Activated CD8-positive, alpha-beta memory T cell treated with anti-CD3 and anti-CD28 coated beads for 36 hours (primary cell): ENCODE data around the gene CLIC3. TPM values are rescaled to one million over a fixed set of nuclear protein-coding genes. Genes with fewer than 3 reads are reported as not detected.

ENCODE experiments used
- CTCF ChIA-PET: fragments of 350-600 bp; sonication (Branson Sonifier 250); formaldehyde crosslinking; loops from one replicate; lab custom pipeline; 2021; ENCODE audit warnings: antibody characterized with exemption; lab: Charles Lee
- POLR2A ChIA-PET: fragments of 350-600 bp; sonication (Branson Sonifier 250); formaldehyde crosslinking; loops from one replicate; lab custom pipeline; 2021; ENCODE audit warnings: antibody characterized with exemption; lab: Charles Lee
- total RNA-seq, 2 experiments: library from RNA; stranded (reverse); gene quantifications; one replicate each; pipeline ENCODE4 v1.2.3, GENCODE V29; 2021

Gene CLIC3
- total RNA-seq, 2 experiments from 2014 or later = not detected

DNA sequence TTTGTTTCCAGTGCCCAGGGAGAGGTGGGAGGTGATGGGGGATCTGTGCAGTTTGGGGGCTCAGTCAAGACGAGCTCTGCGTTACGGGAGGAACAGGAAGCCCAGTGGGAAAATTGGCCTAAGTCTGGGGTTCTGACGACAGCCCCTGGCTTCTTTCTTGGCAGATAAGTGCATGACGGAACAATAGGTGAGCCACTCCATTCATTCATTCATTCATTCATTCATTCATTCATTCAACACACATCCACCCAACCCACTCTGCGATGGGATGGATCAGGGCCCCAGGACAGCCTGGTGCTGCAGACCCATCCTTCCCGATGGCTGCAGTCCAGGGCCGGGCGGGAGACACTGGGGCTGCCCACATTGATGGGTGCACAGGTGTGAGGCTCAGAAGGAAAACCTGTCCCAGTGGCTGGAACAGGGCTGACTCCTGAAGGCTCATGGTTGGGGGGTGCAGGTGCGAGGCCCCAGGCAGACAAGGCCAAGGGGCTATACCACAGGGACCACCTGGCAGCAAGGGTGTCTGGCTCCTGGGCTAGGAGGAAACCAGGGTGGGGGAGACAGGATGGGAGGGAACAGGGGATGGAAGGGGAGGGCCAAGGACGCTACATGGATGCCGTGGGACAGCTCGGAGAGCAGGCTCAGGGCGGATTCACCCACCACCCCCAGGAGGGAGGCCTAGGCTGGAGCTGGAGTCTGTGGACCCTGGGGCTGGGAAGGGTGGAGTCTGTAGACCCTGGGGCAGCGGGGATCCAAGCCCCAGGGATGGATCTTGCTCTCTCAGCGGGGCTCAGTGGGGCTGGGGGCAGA is 15.5 kb downstream of the CLIC3 start:
- CTCF ChIA-PET = interaction anchor here (1.0 kb wide), 1 partner anchor 55 kb away, joined by 3 read pairs; no protein-coding TSS in a partner anchor
- POLR2A ChIA-PET = no interaction called here

DNA sequence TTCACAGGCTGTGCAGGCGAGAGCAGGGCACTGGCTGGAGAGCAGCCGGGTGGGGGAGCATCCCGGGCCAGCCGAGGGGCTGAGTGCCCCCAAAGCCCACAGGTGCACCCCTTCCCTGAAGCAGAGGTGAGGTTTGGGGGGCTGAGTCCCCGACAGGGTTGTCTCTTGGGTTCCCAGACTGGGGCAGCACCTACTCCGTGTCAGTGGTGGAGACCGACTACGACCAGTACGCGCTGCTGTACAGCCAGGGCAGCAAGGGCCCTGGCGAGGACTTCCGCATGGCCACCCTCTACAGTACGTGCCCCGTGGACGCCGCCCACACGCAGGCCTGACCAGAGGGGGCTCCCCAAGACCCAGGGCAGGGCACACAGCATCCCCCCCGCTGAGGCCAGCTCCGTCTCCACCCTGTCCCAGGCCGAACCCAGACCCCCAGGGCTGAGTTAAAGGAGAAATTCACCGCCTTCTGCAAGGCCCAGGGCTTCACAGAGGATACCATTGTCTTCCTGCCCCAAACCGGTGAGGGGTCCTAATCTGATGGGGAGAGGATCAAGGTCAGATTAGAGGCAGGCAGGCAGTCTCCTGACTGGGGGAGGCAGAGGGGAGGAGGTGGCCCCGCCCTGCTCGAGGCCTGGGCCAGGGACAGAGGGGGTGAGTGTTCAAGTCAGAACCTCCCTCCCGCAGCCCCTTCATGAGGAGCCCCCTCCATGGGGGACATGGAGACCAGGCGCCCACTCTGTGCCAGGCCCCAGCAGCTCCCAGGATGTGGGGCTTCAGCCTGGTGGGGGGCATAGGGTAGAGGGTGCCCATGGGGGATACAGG is 16.4 kb downstream of the CLIC3 start:
- ChIA-PET POLR2A (no interaction called here), CTCF (no interaction called here)

DNA sequence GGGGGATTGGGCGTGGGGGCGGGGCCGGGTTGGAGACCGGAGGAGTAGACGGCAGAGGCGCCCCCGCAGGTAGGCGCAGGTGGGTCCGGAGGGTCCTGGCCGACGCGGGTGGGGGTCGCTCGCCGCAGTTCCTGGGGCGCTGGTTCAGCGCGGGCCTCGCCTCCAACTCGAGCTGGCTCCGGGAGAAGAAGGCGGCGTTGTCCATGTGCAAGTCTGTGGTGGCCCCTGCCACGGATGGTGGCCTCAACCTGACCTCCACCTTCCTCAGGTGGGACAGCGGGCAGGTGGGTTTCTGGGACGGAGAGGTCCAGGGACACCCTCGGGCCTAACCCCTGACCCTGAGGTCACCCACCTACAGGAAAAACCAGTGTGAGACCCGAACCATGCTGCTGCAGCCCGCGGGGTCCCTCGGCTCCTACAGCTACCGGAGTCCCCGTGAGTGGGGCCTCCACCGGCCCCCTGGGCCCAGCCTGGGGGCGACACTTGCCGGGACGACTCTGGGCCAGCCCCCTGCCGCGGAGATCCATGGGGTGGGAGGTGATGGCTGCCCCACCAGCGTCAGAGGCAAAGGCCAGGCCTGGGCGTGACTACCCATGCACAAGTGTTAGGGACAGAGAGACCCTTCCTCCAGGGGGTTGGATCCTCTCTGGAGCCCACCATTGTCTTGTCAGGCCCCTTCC is 17.4 kb downstream of the CLIC3 start:
- POLR2A ChIA-PET = interaction anchor here (1.2 kb wide), 1 partner anchor 14 kb away, joined by 3 read pairs; the partner anchor contains the start of gene PAXX
- CTCF ChIA-PET = interaction anchor here (0.8 to 1.2 kb wide), 2 partner anchors 10 to 13 kb away, joined by 4 to 5 read pairs; no protein-coding TSS in a partner anchor

DNA sequence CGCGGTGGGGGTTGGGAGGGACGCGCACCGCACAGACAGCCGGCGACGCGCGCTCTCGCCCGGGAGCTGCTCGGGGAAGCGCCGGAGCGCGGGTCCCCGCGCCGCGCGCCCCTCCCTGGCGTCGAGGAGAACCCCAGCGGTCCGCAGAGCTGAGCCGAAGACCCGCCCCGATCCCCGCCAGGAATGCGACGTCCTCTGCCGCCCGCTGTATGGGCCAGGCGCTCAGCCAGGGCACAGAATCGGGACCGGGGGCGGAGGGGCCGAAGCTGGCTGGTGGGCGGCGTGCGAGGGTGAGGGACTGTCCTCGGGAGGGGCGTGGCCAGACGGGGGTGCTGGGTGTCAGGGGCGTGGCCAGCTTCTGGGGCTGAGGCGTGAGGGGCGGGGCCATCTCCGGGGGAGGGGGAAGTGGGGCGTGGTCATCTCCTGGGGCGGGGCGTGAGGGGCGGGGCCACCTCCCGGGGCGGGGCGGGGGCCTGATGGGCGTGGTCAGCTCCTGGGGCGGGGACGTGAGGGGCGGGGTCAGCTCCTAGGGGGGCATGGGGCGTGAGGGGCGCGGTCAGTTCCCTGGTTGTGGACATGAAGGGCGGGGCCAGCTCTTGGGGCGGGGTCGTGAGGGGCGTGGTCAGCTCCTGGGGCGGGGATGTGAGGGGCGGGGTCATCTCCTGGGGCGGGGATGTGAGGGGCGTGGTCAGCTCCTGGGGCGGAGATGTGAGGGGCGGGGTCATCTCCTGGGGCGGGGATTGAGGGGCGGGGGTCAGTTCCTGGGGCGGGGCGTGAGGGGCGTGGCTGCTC is 18.1 kb downstream of the CLIC3 start:
- POLR2A ChIA-PET = interaction anchor here (1.2 kb wide), 1 partner anchor 14 kb away, joined by 3 read pairs; the partner anchor contains the start of gene PAXX

DNA sequence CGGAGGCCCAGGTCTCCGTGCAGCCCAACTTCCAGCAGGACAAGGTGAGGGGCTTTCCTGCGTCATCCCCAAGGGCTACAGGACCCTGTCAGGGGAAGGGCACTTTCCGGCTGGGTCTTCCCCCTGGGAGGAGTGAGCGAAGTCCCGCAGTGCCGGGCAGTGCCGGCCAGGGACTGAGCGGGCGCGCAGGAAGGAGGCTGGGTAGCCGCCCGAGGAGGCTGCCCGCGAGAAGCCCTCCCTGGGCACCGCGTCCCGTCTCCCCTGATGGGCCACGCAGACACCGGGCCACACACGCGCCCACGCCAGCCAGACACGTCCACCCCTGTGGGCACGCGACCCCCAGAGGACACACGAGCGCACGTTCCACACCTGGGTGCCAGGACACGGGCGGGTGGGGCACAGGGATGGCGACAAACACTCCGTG is 18.7 kb downstream of the CLIC3 start:
- ChIA-PET CTCF (interaction anchor here (1.2 kb wide), 1 partner anchor 9 kb away, joined by 5 read pairs; no protein-coding TSS in a partner anchor), POLR2A (interaction anchor here (1.2 kb wide), 1 partner anchor 15 kb away, joined by 3 read pairs; the partner anchor contains the start of gene PAXX)

More for the DNA sequence above, 18.1 kb downstream of the CLIC3 start:
- CTCF ChIA-PET = interaction anchor here (0.8 to 1.2 kb wide), 2 partner anchors 10 to 12 kb away, joined by 4 to 5 read pairs; no protein-coding TSS in a partner anchor

DNA sequence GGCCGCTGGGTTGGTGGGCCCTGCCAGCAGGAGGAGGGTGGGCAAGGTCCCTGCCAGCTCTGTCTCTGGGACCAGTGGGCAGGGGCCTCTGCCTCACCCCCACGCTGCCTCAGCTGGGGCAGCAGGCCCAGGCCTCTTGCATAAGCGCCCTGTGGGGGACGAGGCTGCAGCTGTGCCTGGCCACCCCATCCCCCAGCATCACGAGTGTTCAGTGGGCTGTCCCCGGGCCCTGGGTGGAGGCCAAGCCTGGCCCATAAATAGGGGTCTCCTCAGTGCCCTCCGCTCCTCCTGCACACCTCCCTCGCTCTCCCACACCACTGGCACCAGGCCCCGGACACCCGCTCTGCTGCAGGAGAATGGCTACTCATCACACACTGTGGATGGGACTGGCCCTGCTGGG is 19.1 kb downstream of the CLIC3 start, which contains the start of gene PTGDS:
Gene PTGDS, plus strand, starts transcription at position 282 of the 400 bp plus-strand sequence. Its CDS starts 75 bp downstream, at position 357.
- ChIA-PET CTCF (interaction anchor here (0.8 to 3.1 kb wide), 6 partner anchors 12 to 58 kb away, joined by 4 to 17 read pairs (median 8); partner anchors contain the start of genes ABCA2, C8G and CLIC3), POLR2A (no interaction called here)

DNA sequence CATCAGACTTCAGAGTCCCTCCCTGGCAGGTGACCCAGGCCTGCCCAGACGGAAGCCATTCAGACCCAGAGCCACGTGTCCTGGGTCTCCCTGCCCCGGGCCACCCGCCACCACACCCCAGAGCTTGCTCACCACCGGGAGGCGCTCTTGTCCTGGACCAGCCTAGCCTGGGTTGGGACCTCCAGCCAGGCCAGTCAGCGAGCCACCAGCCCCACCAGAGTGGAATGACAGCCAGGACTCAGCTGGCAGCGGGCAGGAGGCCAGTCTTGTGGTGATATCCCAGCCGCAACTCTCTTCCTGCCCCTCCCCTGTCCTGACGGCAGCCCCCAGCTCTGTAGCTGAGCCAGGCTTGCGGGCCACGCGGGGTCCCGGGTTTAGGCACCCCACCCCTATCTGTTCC is 20.7 kb downstream of the CLIC3 start:
- ChIA-PET POLR2A (no interaction called here), CTCF (interaction anchor here (0.5 to 3.1 kb wide), 17 partner anchors 9 to 249 kb away, joined by 3 to 17 read pairs (median 5); partner anchors contain the start of genes ABCA2, CLIC3, FUT7 and PAXX)

DNA sequence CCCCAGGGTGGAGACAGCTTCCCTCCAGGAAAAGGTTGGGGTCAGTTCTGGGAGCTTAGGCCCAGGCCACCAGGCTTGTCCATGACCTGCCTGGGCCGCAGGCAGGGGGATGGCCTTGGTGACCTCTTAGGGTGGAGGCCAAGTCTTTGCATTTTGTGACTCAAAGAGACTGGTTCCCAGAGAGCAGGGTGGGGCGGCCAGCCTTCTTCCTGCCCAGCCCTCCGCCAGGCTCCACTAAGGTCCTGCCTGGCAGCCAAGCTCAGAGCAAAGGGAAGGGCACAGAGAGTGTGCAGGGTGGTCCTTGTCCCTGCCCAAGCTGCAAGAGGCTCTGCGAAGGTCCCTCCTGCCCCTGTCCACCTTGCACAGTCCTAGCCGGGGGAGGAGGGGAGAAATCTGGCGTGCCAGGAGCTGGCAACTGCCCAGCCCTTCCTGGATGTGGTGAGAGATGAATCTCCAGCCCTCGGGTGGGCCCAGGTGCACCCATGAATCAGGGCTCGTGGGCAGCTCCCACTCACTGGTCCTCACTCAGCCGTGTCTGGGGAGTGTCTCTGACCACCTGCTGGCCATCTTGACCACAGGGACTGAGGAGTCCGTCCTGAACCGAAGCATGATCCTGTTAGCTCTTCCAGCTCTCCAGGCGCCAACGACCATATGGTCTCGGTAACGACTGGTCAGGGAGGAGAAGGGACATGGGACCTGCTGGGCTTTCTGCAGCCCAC is 21.4 kb downstream of the CLIC3 start:
- ChIA-PET CTCF (interaction anchor here (0.5 to 3.1 kb wide), 16 partner anchors 10 to 248 kb away, joined by 3 to 17 read pairs (median 4); partner anchors contain the start of genes ABCA2, C8G, CLIC3 and FUT7), POLR2A (no interaction called here)

DNA sequence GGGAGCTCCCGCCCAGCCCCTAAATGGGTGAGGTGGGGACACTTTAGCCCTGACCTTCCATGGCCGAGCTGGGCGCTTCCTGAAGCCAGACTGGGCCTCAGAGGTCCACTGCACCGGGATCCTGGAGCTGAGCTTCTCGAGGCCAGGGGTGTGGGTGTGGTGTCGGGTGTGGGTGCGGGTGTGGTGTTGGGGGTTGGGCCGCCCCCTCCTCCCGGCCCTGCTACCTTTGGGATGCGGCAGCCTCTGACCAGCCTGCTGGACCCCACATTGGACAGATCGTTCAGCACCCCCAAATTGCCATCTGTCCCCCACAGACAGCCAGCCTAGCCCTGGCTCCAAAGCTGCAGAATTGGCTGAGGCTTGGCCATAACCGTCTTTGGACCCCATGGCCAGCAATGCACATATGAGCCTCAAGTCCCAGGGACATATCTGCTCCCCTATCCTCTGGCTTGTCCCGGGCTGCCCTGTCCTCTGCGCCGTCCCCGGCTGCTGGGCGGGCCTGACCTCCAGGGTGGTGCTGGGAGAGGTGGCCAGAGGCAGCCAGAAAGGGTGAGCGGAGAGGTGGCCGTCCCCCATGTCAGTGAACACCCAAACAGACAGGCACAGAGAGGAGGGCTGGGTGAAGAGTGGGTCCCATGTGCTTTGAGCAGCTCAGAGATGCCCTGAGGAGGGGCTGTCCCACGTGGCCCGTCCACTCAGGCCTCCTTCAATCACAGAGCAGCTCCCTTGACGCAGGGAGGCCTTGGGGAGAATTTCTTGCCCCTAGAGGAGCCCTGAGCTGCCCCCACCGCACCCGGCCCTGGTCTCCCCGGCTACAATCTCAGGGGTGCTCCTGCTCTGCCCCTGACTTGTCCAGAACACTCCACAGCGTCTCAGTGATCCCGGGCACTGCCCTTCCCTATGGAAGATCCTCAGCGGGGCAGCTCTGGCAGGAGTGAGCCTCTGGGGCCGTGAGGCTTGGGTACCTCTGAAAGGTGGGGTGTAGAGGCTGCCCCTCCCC is 22.4 kb downstream of the CLIC3 start:
- POLR2A ChIA-PET = no interaction called here

DNA sequence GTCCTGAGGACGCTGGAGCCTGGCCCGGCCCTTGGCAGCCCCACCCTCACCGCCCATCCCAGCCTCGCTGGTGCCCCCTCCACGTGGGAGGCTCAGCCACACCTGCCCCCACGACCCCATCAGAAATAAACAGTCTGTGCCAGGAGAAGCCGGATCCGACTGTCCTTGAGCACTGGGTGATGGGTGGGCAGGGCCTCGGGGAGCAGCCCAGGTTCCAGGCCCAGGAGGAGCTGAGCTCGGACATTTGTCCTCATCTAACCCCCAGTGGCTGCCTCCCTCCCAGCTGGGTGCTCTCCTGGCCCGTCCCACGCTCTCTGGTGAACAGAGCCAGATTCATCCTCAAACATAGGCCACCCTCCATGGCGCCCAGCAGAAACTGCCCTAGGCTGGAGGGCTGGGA is 23.6 kb downstream of the CLIC3 start:
- CTCF ChIA-PET = interaction anchor here (1.0 to 1.3 kb wide), 2 partner anchors 29 to 32 kb away, joined by 3 read pairs; partner anchors contain the start of gene FBXW5
- POLR2A ChIA-PET = no interaction called here

More for the DNA sequence above, 22.4 kb downstream of the CLIC3 start:
- CTCF ChIA-PET = interaction anchor here (1.0 to 3.1 kb wide), 9 partner anchors 9 to 186 kb away, joined by 3 to 10 read pairs (median 5); partner anchors contain the start of genes FBXW5 and PAXX

DNA sequence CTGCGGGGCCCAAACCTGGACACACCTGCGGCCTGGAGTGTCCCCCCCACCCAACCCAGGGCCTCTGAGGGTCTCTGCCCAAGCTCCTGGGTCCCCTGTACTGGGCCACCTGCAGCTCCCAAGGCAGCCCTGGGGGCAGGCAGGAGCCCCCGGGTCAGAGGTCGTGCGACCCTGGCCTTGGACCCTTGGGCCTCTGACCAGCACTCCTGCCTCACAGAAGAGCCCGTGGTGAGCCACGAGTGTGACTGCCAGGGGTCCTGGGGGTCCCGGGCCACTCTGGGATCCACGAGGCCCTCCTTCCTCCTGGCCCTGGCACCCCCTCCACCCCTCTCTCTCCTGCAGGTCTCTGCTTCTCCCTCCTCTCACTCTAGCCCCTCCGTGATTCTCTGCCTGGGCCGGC is 24.0 kb downstream of the CLIC3 start:
- CTCF ChIA-PET = interaction anchor here (1.0 kb wide), 1 partner anchor 28 kb away, joined by 3 read pairs; the partner anchor contains the start of gene FBXW5
- POLR2A ChIA-PET = no interaction called here

DNA sequence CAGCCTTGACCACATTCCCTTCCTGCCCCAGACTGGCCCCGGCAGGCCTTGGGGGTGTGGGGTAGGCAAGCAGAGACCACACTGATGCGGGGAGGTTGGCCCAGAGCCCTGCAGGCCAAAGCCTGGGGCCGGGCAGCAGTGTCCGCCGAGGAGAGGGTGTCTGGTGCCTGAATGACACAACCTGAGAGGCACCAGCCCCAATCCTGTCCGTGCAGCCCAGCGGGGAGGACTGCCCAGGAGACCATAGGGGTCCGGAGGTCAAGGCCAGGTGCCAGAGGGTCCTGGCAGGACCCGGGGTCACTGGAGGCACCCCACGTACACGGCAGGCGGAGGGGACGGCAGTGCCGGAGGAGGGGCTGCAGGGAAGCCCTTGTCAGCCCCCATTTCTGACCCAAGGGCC is 24.6 kb downstream of the CLIC3 start:
- CTCF ChIA-PET = no interaction called here
- POLR2A ChIA-PET = no interaction called here

DNA sequence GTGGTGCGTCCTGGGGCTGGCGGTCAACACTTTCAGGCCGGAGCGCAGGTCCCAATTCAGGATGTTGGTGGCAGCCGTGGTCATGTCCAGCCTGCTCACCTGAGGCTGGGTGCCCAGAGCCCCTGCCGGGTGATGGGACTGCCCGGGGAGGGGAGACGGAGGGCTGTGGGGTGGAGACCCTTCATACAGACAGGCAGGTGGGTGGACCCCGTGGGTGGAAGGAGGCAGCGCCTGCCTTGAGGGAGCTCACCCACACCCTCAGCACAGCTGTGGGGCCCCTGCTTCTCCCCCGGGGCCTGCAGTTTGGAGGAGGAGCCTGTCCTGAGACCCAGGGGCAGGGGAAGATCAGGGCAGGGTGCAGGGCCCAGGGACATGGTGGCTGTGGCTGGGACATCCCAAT is 26.0 kb downstream of the CLIC3 start:
- ChIA-PET CTCF (interaction anchor here (0.9 to 1.7 kb wide), 2 partner anchors 59 to 76 kb away, joined by 3 to 5 read pairs; no protein-coding TSS in a partner anchor), POLR2A (interaction anchor here (1.0 kb wide), 1 partner anchor 17 kb away, joined by 5 read pairs; no protein-coding TSS in a partner anchor)

DNA sequence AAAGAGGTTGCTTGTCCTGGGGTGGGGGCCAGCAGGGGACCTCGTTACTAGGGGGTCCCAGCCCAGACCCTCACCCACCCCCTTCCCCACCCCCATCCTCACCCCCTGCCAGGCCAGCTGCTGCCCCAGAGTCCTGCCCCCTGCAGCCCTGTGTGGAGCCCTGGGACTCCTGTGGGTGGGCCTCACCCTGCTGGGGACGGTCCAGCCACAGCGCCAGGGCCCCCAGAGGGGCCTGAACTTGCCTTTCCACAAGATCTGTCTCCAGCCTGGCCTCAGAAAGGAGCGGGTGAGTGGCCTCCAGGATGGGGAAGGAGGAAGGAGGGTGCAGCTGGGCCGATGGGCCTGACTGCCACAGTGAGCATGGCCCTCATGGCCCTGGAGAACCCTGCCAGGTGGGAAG is 26.6 kb downstream of the CLIC3 start:
- CTCF ChIA-PET = interaction anchor here (1.7 kb wide), 1 partner anchor 60 kb away, joined by 5 read pairs; no protein-coding TSS in a partner anchor
- POLR2A ChIA-PET = no interaction called here

DNA sequence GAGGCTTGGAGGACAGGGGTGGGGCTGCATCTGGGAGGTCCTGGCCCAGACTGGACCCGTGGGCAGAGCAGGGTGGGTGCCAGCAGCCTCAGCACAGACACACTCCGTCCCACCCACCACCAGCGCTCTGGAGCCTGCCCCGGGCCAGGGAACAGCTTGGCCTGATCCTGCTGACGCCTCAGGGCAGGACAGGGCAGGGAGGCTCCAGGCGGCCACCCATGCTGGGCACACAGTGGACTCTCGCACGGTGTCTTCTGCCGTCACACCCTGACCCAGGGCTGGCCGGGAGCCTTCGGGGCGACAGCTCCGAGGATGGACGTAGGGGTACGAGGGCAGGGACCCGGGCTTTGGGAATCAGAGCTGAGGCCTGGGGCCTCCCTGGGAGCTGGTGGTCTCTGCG is 27.2 kb downstream of the CLIC3 start:
- POLR2A ChIA-PET = no interaction called here
- CTCF ChIA-PET = interaction anchor here (1.7 to 2.1 kb wide), 2 partner anchors 9 to 61 kb away, joined by 5 read pairs; no protein-coding TSS in a partner anchor
